Ecto neural progenitor cell (in vitro differentiated cells): ENCODE results near the gene POLD4.
A peak's percentile ranks its signal among the peaks of the same experiment; 100 is the strongest.

ENCODE experiments used
- DNase-seq: peaks from one replicate; pipeline ENCODE4 v3.0.0-alpha.2; 2018; ENCODE audit warnings: low spot score

POLD4 gene

GRCh38 chr11:67387518-67387917, 34.2 kb upstream of the POLD4 start:
- DNase-seq = no peak

GRCh38 chr11:67387069-67387468, 33.7 kb upstream of the POLD4 start:
- no peak for DNase-seq

- no peak for DNase-seq
Observed at GRCh38 chr11:67384851-67385366, 31.6 kb upstream of the POLD4 start.

DNA sequence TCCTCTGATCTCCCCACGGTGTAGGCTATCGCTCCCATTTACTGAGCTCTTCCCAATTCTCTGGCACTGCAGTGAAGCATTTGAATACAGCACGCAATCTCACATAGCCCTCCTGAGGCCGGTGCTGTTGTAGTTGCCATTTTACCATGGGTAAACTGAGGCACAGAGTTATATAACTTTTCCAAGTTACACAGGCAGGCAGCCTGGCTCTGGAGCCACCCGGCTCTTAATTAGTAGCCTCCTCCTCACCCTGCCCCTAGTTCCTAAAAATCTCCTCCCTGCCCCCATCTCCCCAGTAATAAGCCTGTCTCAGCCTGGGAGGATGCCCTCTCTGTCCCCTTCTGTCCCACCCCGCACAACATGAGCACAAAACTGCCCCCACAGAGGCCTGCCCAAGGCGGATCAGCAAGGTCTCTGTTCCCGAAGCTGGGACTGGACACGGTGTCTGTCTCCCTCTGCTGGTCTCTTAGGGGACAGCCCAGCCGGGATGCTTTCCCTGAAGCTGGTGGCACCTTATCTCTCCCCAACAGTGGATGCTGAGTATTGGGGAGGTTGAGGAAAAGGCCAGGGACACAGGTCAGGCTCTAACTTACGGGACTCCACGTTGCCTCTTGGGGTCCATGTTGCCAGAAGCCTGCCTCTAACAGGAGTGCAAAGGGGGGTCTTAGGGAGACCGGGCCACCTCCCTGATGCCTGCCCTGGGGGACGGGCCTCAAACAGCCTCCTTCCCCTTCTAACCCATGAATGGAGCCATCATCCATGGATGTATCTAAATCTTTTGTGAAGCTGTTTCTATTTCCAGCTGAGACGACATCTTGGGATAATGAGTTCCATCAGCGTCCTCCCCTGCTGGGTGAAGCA, 29.2 kb upstream of the POLD4 start:
- peak; percentile 86 for DNase-seq

- DNase-seq = no peak
Observed at GRCh38 chr11:67381244-67381972, 28.1 kb upstream of the POLD4 start.

- DNase-seq = no peak
Observed at GRCh38 chr11:67379061-67380058, 26.0 kb upstream of the POLD4 start.

- DNase-seq = no peak
Observed at GRCh38 chr11:67378544-67378943, 25.2 kb upstream of the POLD4 start.

GRCh38 chr11:67376873-67377808, 23.8 kb upstream of the POLD4 start:
- no peak for DNase-seq

GRCh38 chr11:67376063-67376820, 22.9 kb upstream of the POLD4 start:
- DNase-seq = no peak

- DNase-seq = no peak
Observed at GRCh38 chr11:67375320-67376055, 22.1 kb upstream of the POLD4 start.

DNA sequence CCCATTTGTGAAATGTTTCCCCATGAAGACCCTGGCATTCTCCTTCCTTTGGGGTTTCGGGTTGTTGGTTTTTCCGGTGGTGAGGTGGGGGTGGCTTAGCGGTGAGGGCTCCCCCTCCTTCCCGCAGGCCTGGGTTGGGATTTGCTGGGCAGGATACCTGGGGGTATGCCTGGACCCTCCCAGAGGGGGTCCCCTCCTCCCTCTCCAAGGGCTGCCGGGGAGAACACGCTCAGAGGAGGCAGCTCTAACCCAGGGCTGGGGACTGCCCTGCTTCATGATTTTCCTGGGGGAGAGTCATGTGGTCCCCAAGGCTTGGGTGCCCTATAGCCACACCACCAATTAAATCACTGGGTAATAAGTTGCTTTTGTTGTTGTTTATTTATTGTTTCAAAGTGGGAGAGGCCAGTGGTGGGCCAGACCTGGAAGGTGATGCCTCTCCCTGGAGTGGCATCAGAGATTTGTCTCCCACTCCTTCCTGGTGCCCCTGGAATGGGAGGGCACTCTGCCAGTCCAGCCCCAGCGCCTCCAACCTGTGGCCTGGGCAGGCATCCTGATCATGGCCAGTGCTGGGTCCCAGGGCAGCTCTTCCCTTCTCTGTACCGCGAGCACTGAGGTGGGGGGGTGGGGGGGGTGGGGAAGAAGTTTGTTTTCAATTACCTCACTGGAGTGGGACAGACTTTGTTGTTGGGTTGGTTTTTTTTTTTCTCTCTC, 21.4 kb upstream of the POLD4 start:
- no peak for DNase-seq

GRCh38 chr11:67373648-67374570, 20.6 kb upstream of the POLD4 start:
- DNase-seq = peak; percentile 79

DNA sequence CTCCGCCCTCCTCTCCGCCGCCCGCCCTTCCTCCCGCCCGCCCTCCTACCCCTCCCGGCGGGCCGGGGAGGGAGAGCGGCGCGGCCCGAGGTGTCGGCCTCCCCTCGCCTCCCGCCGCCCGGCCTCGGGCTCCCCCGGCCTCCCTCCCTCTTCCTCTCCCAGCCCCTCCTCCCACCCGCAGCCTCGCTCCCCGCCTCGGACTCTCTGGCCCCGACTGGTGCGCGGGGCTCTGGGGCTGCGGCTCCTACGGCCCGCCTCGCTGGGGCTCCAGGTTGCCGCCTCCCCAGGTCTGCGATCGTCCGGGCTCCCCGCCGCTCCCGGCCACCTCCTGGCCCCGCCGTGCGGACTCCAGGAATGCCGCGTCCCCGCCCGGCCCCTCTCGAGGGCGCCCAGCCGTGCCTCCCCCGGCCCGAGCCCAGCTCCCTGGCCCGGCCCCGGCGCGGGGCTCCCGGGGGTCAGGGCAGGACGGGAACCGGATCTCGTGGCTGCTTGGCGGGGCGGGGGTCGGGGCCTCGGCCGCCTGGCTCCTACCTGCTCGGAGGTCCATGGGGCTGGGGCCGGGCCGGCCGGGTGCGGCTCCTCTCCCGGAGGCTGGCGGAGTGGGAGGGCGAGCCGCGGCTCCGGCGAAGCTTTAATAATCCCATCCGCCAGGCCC, 19.8 kb upstream of the POLD4 start, which contains the start of gene CLCF1:
TSS of gene CLCF1 (minus strand) at position 606 of the 655 bp plus-strand sequence. CDS start at position 547, 59 bp downstream.
- DNase-seq = peak; percentile 82

DNA sequence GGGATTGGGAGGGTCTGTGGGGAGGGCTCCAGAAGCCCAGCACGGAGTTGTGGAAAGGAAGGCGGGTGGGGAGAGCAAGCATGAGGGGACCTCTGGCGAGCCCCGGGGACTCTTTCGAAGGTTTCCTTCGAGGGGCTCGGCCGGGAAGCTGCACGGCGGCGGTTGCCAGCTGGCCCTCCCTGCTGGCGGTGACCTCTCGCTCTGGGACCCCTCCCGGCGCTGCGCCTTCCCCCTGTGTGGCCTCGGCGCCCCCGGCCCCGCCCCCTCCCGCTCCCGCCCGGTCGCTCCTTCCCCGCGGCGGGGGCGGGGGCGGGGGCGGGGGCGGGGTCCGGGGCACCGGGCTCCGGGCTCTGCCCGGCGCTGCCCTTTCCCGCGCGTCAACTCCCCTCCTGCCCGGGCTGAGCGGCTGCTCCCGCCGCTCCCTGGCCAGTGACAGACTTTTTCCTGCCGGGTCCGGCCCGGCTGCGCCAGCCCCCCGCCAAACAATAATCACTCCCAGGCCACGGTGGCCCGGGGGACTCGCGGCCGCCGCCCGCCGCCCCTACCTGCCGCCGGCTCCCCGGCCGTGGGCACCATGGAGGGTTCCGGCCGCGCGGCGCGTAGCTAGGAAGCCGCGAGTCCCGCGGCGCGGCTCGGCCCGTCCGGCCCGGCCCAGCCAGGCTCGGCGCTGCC, 19.1 kb upstream of the POLD4 start:
- peak; percentile 77 for DNase-seq

GRCh38 chr11:67371911-67372320, 18.6 kb upstream of the POLD4 start:
- no peak for DNase-seq
